Fibroblast of skin of right quadriceps (primary cell): Measurements from ENCODE around the gene CENPVL2.
A peak's percentile ranks its signal among the peaks of the same experiment; 100 is the strongest.
"Not testable (repeated sequence)": the region's sequence is repeated elsewhere in the genome, so short reads cannot be mapped to it uniquely, and the experiment has no call there.

Experiments used
- DNase-seq: peaks from one replicate; pipeline ENCODE4 v3.0.0-alpha.2; 2013

The CENPVL2 gene

GRCh38 chrX:51682720-51683062, at the start of gene CENPVL2:
CENPVL2 (minus strand) TSS chrX:51682831; CDS start chrX:51682831, 0 bp downstream.
- DNase-seq: not testable (repeated sequence)

GRCh38 chrX:51728202-51728601, 45.6 kb upstream of the CENPVL2 start:
- DNase-seq: no peak

GRCh38 chrX:51712943-51713647, 30.5 kb upstream of the CENPVL2 start:
- not testable (repeated sequence) for DNase-seq

- not testable (repeated sequence) for DNase-seq
These were observed 27.9 kb upstream of the CENPVL2 start, which contains the start of gene CENPVL1 for GRCh38 chrX:51710277-51711164. CENPVL1 (plus strand) TSS chrX:51710512; CDS start chrX:51710512, 0 bp downstream.

GRCh38 chrX:51697397-51697796, 14.8 kb upstream of the CENPVL2 start:
- DNase-seq: no peak

GRCh38 chrX:51694254-51694653, 11.6 kb upstream of the CENPVL2 start:
- DNase-seq: no peak

GRCh38 chrX:51681808-51682719, 567 bp downstream of the CENPVL2 start:
- DNase-seq: not testable (repeated sequence)

- not testable (repeated sequence) for DNase-seq
These were observed 2.8 kb downstream of the CENPVL2 start for GRCh38 chrX:51679689-51680433.

- DNase-seq: no peak
These were observed 16.6 kb downstream of the CENPVL2 start for GRCh38 chrX:51665981-51666380.

GRCh38 chrX:51643377-51643776, 39.3 kb downstream of the CENPVL2 start:
- no peak for DNase-seq

GRCh38 chrX:51641421-51642021, 41.1 kb downstream of the CENPVL2 start:
- peak; percentile 41 for DNase-seq

- DNase-seq: not testable (repeated sequence)
These were observed 46.1 kb downstream of the CENPVL2 start for GRCh38 chrX:51636511-51636910.
